Vagina (tissue), 2 donors: ENCODE measurements around the gene OTOF. TPM values are rescaled to one million over a fixed set of nuclear protein-coding genes. Genes with fewer than 3 reads are reported as not detected.

Experiments used
- DNase-seq, 2 donors: peaks; one replicate each; pipeline ENCODE4 v3.0.0-alpha.2; 2017; ENCODE audit errors: extremely low spot score in 2 of 2
- H3K27ac ChIP-seq: fragments of 200-600 bp; sonication (generic); one replicate; pipeline ENCODE4 v1.5.1; 2019
- H3K27me3 ChIP-seq: fragments of 200-600 bp; sonication (generic); one replicate; pipeline ENCODE4 v1.5.1; 2019
- H3K36me3 ChIP-seq, 2 donors: fragments of 200-600 bp; sonication (generic); one replicate each; pipeline ENCODE4 v1.5.1; 2017 to 2019
- H3K4me1 ChIP-seq: fragments of 200-600 bp; sonication (generic); one replicate; pipeline ENCODE4 v1.5.1; 2019
- H3K4me3 ChIP-seq, 2 donors: fragments of 200-600 bp; sonication (generic); 1 replicate in 1 of 2; 2 replicates in 1 of 2; pipeline ENCODE4 v1.5.1; 2016 to 2019
- H3K9me3 ChIP-seq: fragments of 200-600 bp; sonication (generic); one replicate; pipeline ENCODE4 v1.5.1; 2019
- POLR2A ChIP-seq, 2 donors: fragments of 450-650 bp; IDR thresholded peaks; one replicate each; pipeline ENCODE4 v1.6.1; 2017; ENCODE audit warnings: antibody characterized with exemption in 2 of 2, mild to moderate bottlenecking in 2 of 2, moderate library complexity in 2 of 2
- POLR2AphosphoS5 ChIP-seq, 2 donors: sonication (generic); formaldehyde crosslinking; IDR thresholded peaks; one replicate each; pipeline ENCODE4 v1.9.0; 2017; ENCODE audit warnings: antibody characterized with exemption in 2 of 2, mild to moderate bottlenecking in 2 of 2, low read depth in 1 of 2; ENCODE audit not compliant: insufficient read depth in 1 of 2
- intact Hi-C: fragments of 100-400 bp; cut with DNase I; formaldehyde crosslinking; loops from one replicate; pipeline ENCODE4 v1.15.1; 2023
- total RNA-seq: library from RNA; depleted of rRNA; stranded (reverse); fragments of >200 nt; gene quantifications from one replicate; pipeline ENCODE4 v1.2.3, GENCODE V29; 2016
- TF ChIP-seq, protein P1 (sequence below), 3 experiments: fragments of 450-650 bp in 2 of 3; fragments of 200-600 bp in 1 of 3; sonication (generic) in 1 of 3; IDR thresholded peaks; one replicate each; pipeline ENCODE4 v1.5.1; 2017 to 2019; ENCODE audit warnings: antibody characterized with exemption in 3 of 3, mild to moderate bottlenecking in 2 of 3, moderate library complexity in 2 of 3

OTOF gene
- total RNA-seq, 1 donor from 2014 or later = 0.49 TPM

DNA sequence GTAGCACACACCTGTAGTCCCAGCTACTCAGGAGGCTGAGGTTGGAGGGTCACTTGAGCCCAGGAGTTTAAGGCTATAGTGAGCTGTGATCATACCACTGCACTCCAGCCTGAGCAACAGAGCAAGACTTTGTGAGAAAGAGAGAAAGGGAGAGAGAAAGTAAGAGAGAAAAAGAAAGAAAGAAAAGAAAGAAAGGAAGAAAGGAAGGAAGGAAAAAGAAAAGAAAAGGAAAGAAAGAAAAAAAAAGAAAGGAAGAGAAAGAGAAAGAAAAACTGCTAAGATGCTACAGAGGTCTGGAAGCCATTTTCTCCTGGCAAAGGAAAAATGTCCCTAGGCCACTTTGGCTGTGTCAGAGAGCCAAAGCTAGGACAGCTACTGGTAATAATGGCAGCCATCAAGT, 45.6 kb downstream of the OTOF start:
- TF ChIP-seq, protein P1, sequence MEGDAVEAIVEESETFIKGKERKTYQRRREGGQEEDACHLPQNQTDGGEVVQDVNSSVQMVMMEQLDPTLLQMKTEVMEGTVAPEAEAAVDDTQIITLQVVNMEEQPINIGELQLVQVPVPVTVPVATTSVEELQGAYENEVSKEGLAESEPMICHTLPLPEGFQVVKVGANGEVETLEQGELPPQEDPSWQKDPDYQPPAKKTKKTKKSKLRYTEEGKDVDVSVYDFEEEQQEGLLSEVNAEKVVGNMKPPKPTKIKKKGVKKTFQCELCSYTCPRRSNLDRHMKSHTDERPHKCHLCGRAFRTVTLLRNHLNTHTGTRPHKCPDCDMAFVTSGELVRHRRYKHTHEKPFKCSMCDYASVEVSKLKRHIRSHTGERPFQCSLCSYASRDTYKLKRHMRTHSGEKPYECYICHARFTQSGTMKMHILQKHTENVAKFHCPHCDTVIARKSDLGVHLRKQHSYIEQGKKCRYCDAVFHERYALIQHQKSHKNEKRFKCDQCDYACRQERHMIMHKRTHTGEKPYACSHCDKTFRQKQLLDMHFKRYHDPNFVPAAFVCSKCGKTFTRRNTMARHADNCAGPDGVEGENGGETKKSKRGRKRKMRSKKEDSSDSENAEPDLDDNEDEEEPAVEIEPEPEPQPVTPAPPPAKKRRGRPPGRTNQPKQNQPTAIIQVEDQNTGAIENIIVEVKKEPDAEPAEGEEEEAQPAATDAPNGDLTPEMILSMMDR (IDR thresholded peaks at IDR 0.05) = no peak
- TF ChIP-seq POLR2A (IDR thresholded peaks at IDR 0.05) (no peak), POLR2AphosphoS5 (IDR thresholded peaks at IDR 0.05; ENCODE audit: insufficient read depth in 1 of 2, low read depth in 1 of 2) (no peak)
- Histone ChIP-seq H3K27me3 (no peaks in the 10 kb centered on the region), H3K4me1 (no peaks in the 10 kb centered on the region), H3K36me3 (no peaks in the 10 kb centered on the region), H3K9me3 (no peaks in the 10 kb centered on the region), H3K4me3 (no peak overlapping the region), H3K27ac (no peak overlapping the region)
- intact Hi-C loops = no loop called here
- no peak for DNase-seq

DNA sequence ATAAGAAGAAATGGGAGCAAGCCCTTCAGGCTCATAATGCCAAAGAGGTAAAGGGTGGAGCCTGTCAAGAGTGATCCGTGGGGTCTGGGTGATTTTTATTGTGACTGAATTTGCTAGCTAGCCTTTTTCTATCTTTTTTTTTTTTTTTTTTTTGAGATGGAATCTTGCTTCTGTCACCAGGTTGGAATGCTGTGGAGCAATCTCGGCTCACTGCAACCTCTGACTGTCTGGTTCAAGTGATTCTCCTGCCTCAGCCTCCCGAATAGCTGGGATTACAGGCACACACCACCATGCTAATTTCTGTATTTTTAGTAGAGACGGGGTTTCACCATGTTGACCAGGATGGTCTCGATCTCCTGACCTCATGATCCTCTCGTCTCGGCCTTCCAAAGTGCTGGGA, 47.1 kb downstream of the OTOF start:
- intact Hi-C loops = no loop called here
- no peaks in the 10 kb centered on the region for H3K27me3 ChIP-seq
- no peak for DNase-seq
- no peaks in the 10 kb centered on the region for H3K9me3 ChIP-seq
- H3K4me1 ChIP-seq = no peaks in the 10 kb centered on the region
- TF ChIP-seq POLR2A (IDR thresholded peaks at IDR 0.05) (no peak), POLR2AphosphoS5 (IDR thresholded peaks at IDR 0.05; ENCODE audit: insufficient read depth in 1 of 2, low read depth in 1 of 2) (no peak)
- TF ChIP-seq, protein P1 (IDR thresholded peaks at IDR 0.05) = no peak
- H3K27ac ChIP-seq = no peak overlapping the region
- H3K36me3 ChIP-seq = no peaks in the 10 kb centered on the region
- no peak overlapping the region for H3K4me3 ChIP-seq

DNA sequence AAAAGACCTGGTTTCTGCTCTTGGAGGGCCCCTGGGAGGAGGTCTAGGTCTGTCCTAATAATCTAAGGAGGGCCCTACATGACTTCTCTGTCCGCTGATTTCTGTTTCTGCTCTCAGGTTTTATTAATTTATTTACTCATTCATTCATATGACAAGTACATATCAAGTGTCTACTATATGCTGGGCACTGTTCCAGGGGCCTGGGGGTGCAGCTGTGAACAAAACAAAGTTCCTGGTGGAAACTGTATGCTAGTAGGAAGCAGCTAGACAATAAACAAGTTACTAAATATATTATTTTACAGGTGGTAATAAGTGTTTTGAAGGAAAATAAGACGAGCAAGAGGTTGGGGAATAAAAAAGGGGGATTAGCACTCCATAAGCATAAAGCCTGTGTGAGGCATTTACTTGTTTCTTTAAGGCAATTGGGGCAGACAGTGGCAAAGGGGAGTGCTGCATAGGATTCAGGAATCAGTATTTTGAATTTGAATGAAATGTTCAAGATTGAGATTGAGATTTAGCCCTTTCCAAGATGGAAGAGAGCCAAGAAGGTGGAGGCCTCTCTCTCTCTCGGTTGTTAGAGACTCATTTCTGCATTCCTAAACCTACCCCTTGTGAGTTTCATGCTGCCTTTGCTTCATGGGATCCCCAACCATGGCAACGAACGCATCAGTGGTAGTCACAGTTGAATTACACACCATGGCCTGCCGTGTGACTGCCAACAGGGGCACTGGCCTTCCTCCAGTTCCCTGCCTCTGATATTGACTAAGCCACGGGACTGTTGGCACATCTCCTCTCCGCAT, 47.9 kb downstream of the OTOF start:
- Histone ChIP-seq H3K4me1 (no peaks in the 10 kb centered on the region), H3K27ac (no peak overlapping the region), H3K9me3 (no peaks in the 10 kb centered on the region), H3K36me3 (no peaks in the 10 kb centered on the region), H3K27me3 (no peaks in the 10 kb centered on the region), H3K4me3 (no peak overlapping the region)
- TF ChIP-seq POLR2AphosphoS5 (IDR thresholded peaks at IDR 0.05; ENCODE audit: insufficient read depth in 1 of 2, low read depth in 1 of 2) (no peak), POLR2A (IDR thresholded peaks at IDR 0.05) (no peak)
- TF ChIP-seq, protein P1 (IDR thresholded peaks at IDR 0.05) = no peak
- DNase-seq = no peak
- intact Hi-C loops = no loop called here

DNA sequence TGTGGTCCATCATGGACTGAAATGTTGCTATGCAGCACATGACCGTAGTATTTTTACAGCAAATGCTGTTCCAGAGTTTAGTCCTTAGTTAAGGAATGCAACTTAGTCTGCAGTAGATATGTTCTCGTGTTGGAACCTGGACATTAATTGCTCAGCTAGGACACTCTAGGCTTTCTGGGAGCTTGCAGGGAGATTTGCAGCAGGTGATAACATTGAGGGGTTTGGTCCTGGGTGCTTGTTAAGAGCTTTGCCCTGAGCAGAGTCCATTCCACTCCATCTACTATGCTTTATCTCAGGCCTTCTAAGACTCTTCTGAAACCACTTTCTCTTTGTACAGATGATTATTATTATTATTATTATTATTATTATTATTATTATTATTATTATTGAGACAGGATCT, 49.1 kb downstream of the OTOF start:
- Histone ChIP-seq H3K4me3 (no peak overlapping the region), H3K9me3 (no peaks in the 10 kb centered on the region), H3K27ac (no peak overlapping the region), H3K27me3 (no peaks in the 10 kb centered on the region), H3K36me3 (no peaks in the 10 kb centered on the region), H3K4me1 (no peaks in the 10 kb centered on the region)
- no peak for DNase-seq
- TF ChIP-seq POLR2AphosphoS5 (IDR thresholded peaks at IDR 0.05; ENCODE audit: insufficient read depth in 1 of 2, low read depth in 1 of 2) (no peak), POLR2A (IDR thresholded peaks at IDR 0.05) (no peak)
- TF ChIP-seq, protein P1 (IDR thresholded peaks at IDR 0.05) = no peak
- intact Hi-C loops = no loop called here

DNA sequence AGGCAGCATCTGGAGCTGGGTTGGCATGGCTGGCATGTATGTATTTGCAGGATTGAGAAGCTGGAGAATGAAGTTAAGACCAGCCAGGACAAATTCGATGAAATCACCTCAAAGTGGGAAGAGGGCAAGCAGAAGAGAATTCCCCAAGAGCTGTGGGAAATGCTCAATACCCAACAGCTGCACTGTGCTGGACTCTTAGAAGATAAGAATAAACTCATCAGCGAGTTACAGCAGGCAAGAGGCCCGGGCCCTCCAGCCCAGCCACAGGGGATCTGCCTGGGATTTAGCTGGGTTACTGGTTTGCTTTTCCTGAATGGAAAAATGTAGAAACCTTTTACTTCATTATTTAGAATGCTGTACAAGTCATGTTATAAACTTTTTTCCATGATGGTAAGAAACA, 53.7 kb downstream of the OTOF start:
- Histone ChIP-seq H3K4me3 (no peak overlapping the region), H3K9me3 (no peaks in the 10 kb centered on the region), H3K4me1 (no peaks in the 10 kb centered on the region), H3K27me3 (no peaks in the 10 kb centered on the region), H3K27ac (no peak overlapping the region), H3K36me3 (no peaks in the 10 kb centered on the region)
- intact Hi-C loops = no loop called here
- TF ChIP-seq, protein P1 (IDR thresholded peaks at IDR 0.05) = no peak
- TF ChIP-seq POLR2A (IDR thresholded peaks at IDR 0.05) (no peak), POLR2AphosphoS5 (IDR thresholded peaks at IDR 0.05; ENCODE audit: insufficient read depth in 1 of 2, low read depth in 1 of 2) (no peak)
- no peak for DNase-seq
